Measurements from ENCODE around the gene ZCCHC9.

ZCCHC9 gene

GRCh38 chr5:81355291-81356251 lies 54.2 kb downstream of the ZCCHC9 start:
- TF ChIP-seq CTCF (IDR thresholded peaks at IDR 0.05; ENCODE audit: borderline replicate concordance, insufficient read depth, low read depth, low read length), result no peak
- H3K4me3 ChIP-seq (ENCODE audit: low read depth, low read length), result no peak overlapping the region

GRCh38 chr5:81359108-81359507 lies 57.7 kb downstream of the ZCCHC9 start:
- H3K4me3 ChIP-seq (ENCODE audit: low read depth, low read length), result no peak overlapping the region
- no peak for TF ChIP-seq CTCF (IDR thresholded peaks at IDR 0.05; ENCODE audit: borderline replicate concordance, insufficient read depth, low read depth, low read length)

GRCh38 chr5:81359881-81360280 lies 58.5 kb downstream of the ZCCHC9 start:
- TF ChIP-seq CTCF (IDR thresholded peaks at IDR 0.05; ENCODE audit: borderline replicate concordance, insufficient read depth, low read depth, low read length), result no peak
- H3K4me3 ChIP-seq (ENCODE audit: low read depth, low read length), result no peak overlapping the region

GRCh38 chr5:81360640-81361039 lies 59.3 kb downstream of the ZCCHC9 start:
- TF ChIP-seq CTCF (IDR thresholded peaks at IDR 0.05; ENCODE audit: borderline replicate concordance, insufficient read depth, low read depth, low read length), result no peak
- H3K4me3 ChIP-seq (ENCODE audit: low read depth, low read length), result no peak overlapping the region

- no peak for TF ChIP-seq CTCF (IDR thresholded peaks at IDR 0.05; ENCODE audit: borderline replicate concordance, insufficient read depth, low read depth, low read length)
Observed at GRCh38 chr5:81361600-81361999, 60.2 kb downstream of the ZCCHC9 start.

More at GRCh38 chr5:81361600-81361999, 60.2 kb downstream of the ZCCHC9 start:
- H3K4me3 ChIP-seq (ENCODE audit: low read depth, low read length), result no peak overlapping the region

All from GM12875 (cell line).